Measurements from ENCODE around the gene INCA1.
"Not testable (repeated sequence)": the region's sequence is repeated elsewhere in the genome, so short reads cannot be mapped to it uniquely, and the experiment has no call there.

Gene INCA1

GRCh38 chr17:4997302-4998026 is at the start of gene INCA1, which contains the start of gene KIF1C:
Gene INCA1 (minus strand): TSS chr17:4997522. CDS start chr17:4994437, 3,085 bp downstream.
Gene KIF1C (plus strand): TSS chr17:4997950. CDS start chr17:5000247, 2,297 bp downstream.
- DNase-seq = peak; percentile 87

DNA sequence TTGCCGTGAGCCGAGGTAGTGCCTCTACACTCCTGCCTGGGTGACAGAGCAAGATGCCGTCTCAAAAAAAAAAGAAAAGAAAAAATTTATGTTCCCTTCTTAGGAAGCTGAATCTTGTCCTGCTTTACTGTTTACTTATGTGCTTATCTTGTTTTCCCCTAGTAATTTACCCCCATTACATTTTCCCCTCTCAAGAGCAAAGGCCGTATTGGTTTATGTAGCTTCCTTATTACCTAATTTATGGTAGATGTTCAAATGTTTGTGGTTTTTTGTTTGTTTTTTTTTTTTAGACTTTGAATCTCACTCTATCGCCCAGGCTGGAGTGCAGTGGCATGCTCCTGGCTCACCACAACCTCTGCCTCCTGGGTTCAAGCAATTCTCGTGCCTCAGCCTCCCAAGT is 48.2 kb upstream of the INCA1 start:
- no peak for DNase-seq

DNA sequence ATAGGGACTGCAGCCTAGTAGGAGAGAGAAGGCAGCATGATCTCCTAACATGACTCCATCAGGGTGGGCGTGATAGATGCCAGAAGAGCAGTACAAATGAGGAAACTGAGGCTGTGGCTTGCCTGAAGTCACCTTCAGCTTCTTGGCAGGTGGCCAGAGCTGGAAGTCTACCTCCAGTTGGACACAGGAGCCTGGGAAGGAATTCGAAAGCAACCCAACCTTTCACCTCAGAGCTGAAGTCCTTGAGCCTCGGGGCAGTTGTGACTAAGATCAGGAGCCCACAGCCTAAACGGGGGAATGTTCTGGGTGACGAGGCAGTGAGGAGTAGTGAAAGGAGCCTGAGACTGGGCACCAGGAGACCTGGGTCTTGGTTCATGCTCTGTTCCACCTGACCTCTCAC is 47.3 kb upstream of the INCA1 start:
- no peak for DNase-seq

GRCh38 chr17:5043524-5043923 is 46.2 kb upstream of the INCA1 start:
- DNase-seq = no peak

DNA sequence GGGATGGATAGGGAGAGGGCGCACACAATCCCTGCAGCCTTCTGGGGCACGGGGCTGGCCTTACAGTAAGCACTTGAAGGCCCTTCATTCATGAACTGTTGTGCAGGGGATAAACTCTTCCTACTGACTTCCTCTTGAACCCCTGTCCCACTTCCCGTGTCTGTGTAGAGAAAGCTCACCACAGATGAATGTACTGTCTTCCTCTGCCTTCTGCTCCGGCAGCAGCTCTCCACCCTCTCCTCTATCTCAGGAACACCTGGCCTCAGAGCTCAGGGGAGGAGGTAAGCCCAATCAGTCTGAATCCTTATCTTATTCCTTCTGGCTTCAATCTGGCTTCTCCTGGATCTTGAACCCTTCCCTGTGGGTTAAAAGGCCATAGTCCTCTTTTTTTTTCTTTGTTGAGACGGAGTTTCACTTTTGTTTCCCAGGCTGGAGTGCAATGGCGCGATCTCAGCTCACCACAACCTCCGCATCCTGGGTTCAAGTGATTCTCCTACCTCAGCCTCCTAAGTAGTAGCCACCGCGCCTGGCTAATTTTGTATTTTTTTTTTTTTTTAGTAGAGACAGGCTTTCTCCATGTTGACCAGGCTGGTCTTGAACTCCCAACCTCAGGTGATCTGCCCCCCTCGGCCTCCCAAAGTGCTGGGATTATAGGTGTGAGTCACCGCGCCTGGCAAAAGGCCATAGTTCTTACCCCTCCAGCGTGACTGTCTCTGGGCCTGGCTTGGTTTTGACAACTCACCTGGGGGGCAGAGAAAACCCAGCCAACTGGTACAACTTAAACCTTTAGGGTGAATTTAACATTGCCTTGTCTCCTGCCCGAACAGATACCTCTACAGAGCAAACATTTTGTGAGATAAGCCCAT is 45.1 kb upstream of the INCA1 start:
- no peak for DNase-seq

GRCh38 chr17:5035315-5035714 is 38.0 kb upstream of the INCA1 start, which contains the start of gene SLC52A1:
Gene SLC52A1 (minus strand): TSS chr17:5035426. CDS start chr17:5034606, 820 bp downstream.
- DNase-seq = no peak

DNA sequence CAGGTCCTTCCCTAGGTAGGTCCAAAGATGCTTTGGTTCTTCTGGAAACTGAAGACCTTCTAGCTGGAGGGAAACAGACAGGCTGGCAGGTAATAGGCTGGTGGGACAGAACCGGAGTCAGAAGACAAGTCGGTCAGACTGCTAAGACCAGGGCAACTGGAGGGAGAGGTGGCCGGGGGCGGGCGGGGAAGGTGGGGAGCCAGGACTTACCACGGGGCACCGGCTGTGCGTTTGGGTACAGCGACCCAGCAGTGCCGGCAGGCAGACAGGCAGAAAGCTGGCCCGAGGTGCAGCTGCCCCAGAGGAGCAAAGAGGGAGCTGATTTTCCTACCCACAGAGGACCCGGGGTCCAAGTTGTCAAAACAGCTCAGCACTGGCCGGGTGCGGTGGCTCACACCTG is 37.3 kb upstream of the INCA1 start:
- no peak for DNase-seq

GRCh38 chr17:5034063-5034462 is 36.7 kb upstream of the INCA1 start:
- no peak for DNase-seq

- no peak for DNase-seq
Observed at GRCh38 chr17:5033352-5034015, 36.2 kb upstream of the INCA1 start.

DNA sequence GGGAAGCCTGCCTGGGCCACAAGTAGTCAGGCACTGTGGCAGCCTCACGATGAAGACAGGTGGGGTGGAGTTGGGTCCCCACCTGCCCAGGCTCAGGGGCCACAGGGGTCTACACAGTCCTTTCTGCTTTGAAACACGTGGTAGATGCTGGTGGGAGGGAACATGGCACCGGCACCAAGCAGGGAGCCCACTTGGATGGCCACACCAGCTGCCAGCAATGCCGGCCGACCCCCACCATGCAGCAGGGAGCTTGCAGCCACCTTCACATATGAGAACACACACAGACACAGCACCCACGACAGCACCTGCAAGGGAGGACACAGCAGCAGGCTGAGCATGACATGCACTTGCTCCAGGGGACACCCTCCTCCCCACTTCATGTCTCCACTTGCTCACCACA is 35.5 kb upstream of the INCA1 start:
- DNase-seq = no peak

DNA sequence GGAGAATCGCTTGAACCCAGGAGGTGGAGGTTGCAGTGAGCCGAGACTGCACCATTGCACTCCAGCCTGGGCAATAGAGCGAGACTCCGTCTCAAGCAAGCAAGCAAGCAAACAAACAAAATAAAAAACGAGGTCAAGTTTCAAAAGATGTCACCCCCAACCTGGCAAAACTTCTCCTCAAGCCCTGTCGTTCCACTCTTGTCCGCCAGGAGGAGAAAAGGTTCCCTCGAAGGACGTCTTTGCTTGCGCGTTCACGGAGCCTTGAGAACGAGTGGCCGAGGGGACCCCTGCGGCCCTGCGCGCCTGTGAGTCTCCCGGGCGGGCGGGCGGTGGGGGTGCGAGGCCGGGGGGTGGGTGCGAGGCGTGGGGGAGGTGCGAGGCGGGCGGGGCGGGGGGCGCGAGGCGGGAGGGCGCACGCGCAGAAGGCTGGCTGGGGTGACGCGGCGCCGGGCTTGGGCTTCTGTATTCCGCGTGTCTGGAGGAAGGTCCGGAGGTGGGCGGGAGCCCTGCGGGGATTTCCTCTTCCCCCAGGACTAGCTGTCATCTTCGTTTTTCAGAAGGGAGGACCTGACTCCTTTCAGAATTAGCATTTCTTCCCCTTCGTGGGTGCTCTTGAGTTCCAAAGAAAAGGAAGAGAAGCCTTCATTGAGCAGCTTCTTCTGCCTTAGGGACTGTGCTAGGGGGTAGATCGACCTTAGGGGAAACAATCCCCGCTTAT is 34.2 kb upstream of the INCA1 start:
- DNase-seq = peak; percentile 84

DNA sequence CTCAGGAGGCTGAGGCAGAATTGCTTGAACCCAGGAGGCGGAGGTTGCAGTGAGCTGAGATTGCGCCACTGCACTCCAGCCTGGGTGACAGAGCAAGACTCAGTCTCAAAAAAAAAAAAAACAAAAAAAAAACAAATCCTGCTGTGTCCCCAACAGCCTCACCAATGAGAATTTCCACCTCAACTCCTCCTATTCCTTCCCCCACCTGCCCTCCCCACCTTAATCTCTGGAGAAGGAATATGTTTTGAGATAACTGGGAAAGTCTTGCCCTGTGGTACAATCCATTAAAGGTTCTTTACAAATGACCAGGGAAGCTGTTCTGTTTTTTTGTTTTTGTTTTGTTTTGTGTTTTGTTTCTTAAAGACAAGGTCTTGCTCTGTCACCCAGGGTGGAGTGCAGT is 32.8 kb upstream of the INCA1 start:
- DNase-seq = not testable (repeated sequence)

DNA sequence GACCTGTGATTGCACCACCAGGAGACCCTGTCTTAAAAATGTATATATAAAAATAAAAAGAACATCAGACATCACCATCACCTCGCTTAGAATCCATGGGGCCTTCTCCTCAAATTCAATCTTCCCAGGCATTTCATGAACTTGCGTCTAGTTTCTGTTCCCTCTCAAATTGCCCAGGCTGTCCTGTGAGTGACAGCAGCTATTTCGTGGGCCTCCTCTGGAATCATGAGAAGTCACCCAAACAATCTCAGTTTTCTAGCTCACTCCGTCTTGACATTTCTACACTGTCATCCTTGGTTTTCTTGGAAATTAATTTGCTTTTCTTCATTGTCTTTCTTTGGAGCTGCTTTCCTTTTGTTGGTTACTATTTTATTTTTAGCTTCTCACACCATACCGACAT is 30.6 kb upstream of the INCA1 start:
- no peak for DNase-seq

- no peak for DNase-seq
Observed at GRCh38 chr17:5027299-5027698, 30.0 kb upstream of the INCA1 start.

DNA sequence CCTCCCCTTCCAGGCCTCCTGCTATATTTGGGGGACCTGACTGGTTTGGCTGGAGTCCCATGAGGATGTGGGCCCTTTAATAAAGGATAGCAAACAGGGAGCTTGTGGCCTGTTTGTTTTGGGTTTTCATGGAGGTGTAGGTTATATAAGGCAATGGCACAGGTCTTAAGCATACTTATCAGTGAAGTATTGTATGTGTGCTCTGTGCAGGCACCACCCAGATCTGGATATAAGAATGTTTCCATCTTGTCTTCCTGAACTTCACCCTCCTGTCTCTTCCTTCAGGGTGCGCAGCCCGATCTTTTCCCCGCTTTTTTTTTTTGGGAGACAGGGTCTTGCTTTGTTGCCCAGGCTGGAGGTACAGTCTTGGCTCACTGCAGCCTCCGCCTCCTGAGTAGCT is 27.3 kb upstream of the INCA1 start:
- no peak for DNase-seq

DNA sequence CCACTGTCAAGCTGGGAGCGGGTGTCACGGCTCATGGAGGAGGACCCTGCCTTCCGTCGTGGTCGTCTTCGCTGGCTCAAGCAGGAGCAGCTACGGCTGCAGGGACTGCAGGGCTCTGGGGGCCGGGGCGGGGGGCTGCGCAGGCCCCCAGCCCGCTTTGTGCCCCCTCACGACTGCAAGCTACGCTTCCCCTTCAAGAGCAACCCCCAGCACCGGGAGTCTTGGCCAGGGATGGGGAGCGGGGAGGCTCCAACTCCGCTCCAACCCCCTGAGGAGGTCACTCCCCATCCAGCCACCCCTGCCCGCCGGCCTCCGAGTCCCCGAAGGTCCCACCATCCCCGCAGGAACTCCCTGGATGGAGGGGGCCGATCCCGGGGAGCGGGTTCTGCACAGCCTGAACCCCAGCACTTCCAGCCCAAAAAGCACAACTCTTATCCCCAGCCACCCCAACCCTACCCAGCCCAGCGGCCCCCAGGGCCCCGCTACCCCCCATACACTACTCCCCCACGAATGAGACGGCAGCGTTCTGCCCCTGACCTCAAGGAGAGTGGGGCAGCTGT is 26.3 kb upstream of the INCA1 start:
- no peak for DNase-seq

DNA sequence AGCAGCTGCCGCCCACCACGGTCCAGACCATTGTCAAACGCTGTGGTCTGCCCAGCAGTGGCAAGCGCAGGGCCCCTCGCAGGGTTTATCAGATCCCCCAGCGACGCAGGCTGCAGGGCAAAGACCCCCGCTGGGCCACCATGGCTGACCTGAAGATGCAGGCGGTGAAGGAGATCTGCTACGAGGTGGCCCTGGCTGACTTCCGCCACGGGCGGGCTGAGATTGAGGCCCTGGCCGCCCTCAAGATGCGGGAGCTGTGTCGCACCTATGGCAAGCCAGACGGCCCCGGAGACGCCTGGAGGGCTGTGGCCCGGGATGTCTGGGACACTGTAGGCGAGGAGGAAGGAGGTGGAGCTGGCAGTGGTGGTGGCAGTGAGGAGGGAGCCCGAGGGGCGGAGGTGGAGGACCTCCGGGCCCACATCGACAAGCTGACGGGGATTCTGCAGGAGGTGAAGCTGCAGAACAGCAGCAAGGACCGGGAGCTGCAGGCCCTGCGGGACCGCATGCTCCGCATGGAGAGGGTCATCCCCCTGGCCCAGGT is 24.9 kb upstream of the INCA1 start:
- DNase-seq = no peak

GRCh38 chr17:5020502-5021023 is 23.2 kb upstream of the INCA1 start:
- DNase-seq = no peak

GRCh38 chr17:5019475-5019956 is 22.2 kb upstream of the INCA1 start:
- peak; percentile 25 for DNase-seq

- DNase-seq = no peak
Observed at GRCh38 chr17:5014357-5014756, 17.0 kb upstream of the INCA1 start.

- peak; percentile 42 for DNase-seq
Observed at GRCh38 chr17:5011928-5012327, 14.6 kb upstream of the INCA1 start.
